HEK293T (cell line): ENCODE measurements around the gene FUZ.

ENCODE experiments used
- CTCF ChIA-PET: fragments of 350-600 bp; formaldehyde crosslinking; extraction: SDS; loops from one replicate; lab custom pipeline; 2021; ENCODE audit warnings: antibody characterized with exemption, inconsistent platforms; lab: Yijun Ruan, JAX
- POLR2A ChIA-PET: fragments of 350-600 bp; formaldehyde crosslinking; extraction: SDS; loops from one replicate; lab custom pipeline; 2020; ENCODE audit warnings: antibody characterized with exemption, inconsistent platforms; lab: Yijun Ruan, JAX
- DNase-seq: peaks from one replicate; pipeline ENCODE4 v3.0.0; 2012; ENCODE audit warnings: mixed read lengths; ENCODE audit errors: extremely low spot score
- ARNT ChIP-seq: fragments of 450-650 bp; IDR thresholded peaks from 2 replicates; pipeline ENCODE4 v1.6.1; 2017; ENCODE audit warnings: mild to moderate bottlenecking
- BHLHE40 ChIP-seq: fragments of 450-650 bp; IDR thresholded peaks from 2 replicates; pipeline ENCODE4 v1.6.1; 2016; ENCODE audit warnings: mild to moderate bottlenecking, moderate library complexity, borderline replicate concordance
- CTBP1 ChIP-seq: fragments of 450-650 bp; IDR thresholded peaks from 2 replicates; pipeline ENCODE4 v1.6.1; 2016; ENCODE audit warnings: borderline replicate concordance
- ELF4 ChIP-seq: fragments of 450-650 bp; IDR thresholded peaks from 2 replicates; pipeline ENCODE4 v1.6.1; 2017; ENCODE audit warnings: antibody characterized with exemption
- FOXA1 ChIP-seq: fragments of 450-650 bp; IDR thresholded peaks from 2 replicates; pipeline ENCODE4 v1.6.1; 2016; ENCODE audit warnings: mild to moderate bottlenecking
- FOXK2 ChIP-seq: fragments of 450-650 bp; IDR thresholded peaks from 2 replicates; pipeline ENCODE4 v1.6.1; 2016; ENCODE audit warnings: mild to moderate bottlenecking
- FOXM1 ChIP-seq: fragments of 450-650 bp; IDR thresholded peaks from 2 replicates; pipeline ENCODE4 v1.6.1; 2017; ENCODE audit warnings: mild to moderate bottlenecking, borderline replicate concordance
- HDGF ChIP-seq: fragments of 450-650 bp; IDR thresholded peaks from 2 replicates; pipeline ENCODE4 v1.6.1; 2017; ENCODE audit warnings: antibody characterized with exemption, borderline replicate concordance
- L3MBTL2 ChIP-seq: fragments of 450-650 bp; conservative IDR thresholded peaks from 2 replicates; pipeline ENCODE4 v1.6.1; 2016; ENCODE audit warnings: mild to moderate bottlenecking
- LEF1 ChIP-seq: fragments of 450-650 bp; IDR thresholded peaks from 2 replicates; pipeline ENCODE4 v1.6.1; 2017; ENCODE audit warnings: mild to moderate bottlenecking, borderline replicate concordance
- NFRKB ChIP-seq: fragments of 450-650 bp; IDR thresholded peaks from 2 replicates; pipeline ENCODE4 v1.6.1; 2016; ENCODE audit warnings: mild to moderate bottlenecking, moderate library complexity
- PKNOX1 ChIP-seq: fragments of 450-650 bp; IDR thresholded peaks from 2 replicates; pipeline ENCODE4 v1.6.1; 2016
- SP1 ChIP-seq: fragments of 450-650 bp; IDR thresholded peaks from 2 replicates; pipeline ENCODE4 v1.6.1; 2017
- SUZ12 ChIP-seq: fragments of 450-650 bp; IDR thresholded peaks from 2 replicates; pipeline ENCODE4 v1.6.1; 2016; ENCODE audit warnings: mild to moderate bottlenecking
- TARDBP ChIP-seq: fragments of 450-650 bp; IDR thresholded peaks from 2 replicates; pipeline ENCODE4 v1.6.1; 2016
- ZNF384 ChIP-seq: fragments of 450-650 bp; IDR thresholded peaks from 2 replicates; pipeline ENCODE4 v1.6.1; 2016

FUZ gene

GRCh38 chr19:49835562-49835961 lies 22.5 kb upstream of the FUZ start:
- TF ChIP-seq L3MBTL2 (no peak), NFRKB (no peak), ARNT (no peak), LEF1 (no peak), SUZ12 (no peak), CTBP1 (no peak), FOXA1 (no peak), SP1 (no peak), HDGF (no peak), FOXK2 (no peak), ZNF384 (no peak), TARDBP (no peak), FOXM1 (no peak), ELF4 (no peak), BHLHE40 (no peak)
- ChIA-PET POLR2A (interaction anchor here (1.6 kb wide), 1 partner anchor 9 kb away, joined by 3 read pairs; no protein-coding TSS in a partner anchor), CTCF (no interaction called here)
- no peak for DNase-seq

GRCh38 chr19:49833599-49833998 lies 20.5 kb upstream of the FUZ start:
- TF ChIP-seq TARDBP, result no peak
- TF ChIP-seq SP1, result no peak
- no peak for TF ChIP-seq CTBP1
- no peak for TF ChIP-seq L3MBTL2
- no peak for TF ChIP-seq BHLHE40
- ChIA-PET CTCF (no interaction called here), POLR2A (interaction anchor here (1.2 to 1.4 kb wide), 2 partner anchors 17 to 43 kb away, joined by 3 to 4 read pairs; partner anchors contain the start of gene PTOV1)
- DNase-seq, result no peak

GRCh38 chr19:49832556-49832955 lies 19.5 kb upstream of the FUZ start:
- TF ChIP-seq L3MBTL2 (no peak), ARNT (no peak), CTBP1 (no peak), PKNOX1 (no peak), NFRKB (no peak), SP1 (no peak), BHLHE40 (no peak), LEF1 (no peak), FOXM1 (no peak), ELF4 (no peak), SUZ12 (no peak), ZNF384 (no peak), FOXA1 (no peak), FOXK2 (no peak), TARDBP (no peak), HDGF (no peak)
- CTCF ChIA-PET, result no interaction called here
- POLR2A ChIA-PET, result interaction anchor here (1.4 kb wide), 1 partner anchor 18 kb away, joined by 4 read pairs; the partner anchor contains the start of gene PTOV1
- no peak for DNase-seq

- ChIA-PET CTCF (no interaction called here), POLR2A (interaction anchor here (1.5 kb wide), 1 partner anchor 19 kb away, joined by 4 read pairs; no protein-coding TSS in a partner anchor)
- DNase-seq, result no peak
- TF ChIP-seq HDGF, result no peak
- no peak for TF ChIP-seq LEF1
- TF ChIP-seq ARNT, result no peak
These were observed 18.5 kb upstream of the FUZ start for GRCh38 chr19:49831592-49831991.

GRCh38 chr19:49830766-49831165 lies 17.7 kb upstream of the FUZ start:
- ChIA-PET CTCF (no interaction called here), POLR2A (interaction anchor here (1.5 kb wide), 1 partner anchor 20 kb away, joined by 4 read pairs; no protein-coding TSS in a partner anchor)
- DNase-seq, result no peak
- TF ChIP-seq L3MBTL2, result no peak
- no peak for TF ChIP-seq HDGF
- no peak for TF ChIP-seq CTBP1
- TF ChIP-seq NFRKB, result no peak
- TF ChIP-seq FOXM1, result no peak
- TF ChIP-seq TARDBP, result no peak
- TF ChIP-seq PKNOX1, result no peak
- no peak for TF ChIP-seq LEF1
- TF ChIP-seq BHLHE40, result no peak
- TF ChIP-seq FOXA1, result no peak
- TF ChIP-seq ELF4, result no peak
- no peak for TF ChIP-seq SP1
- TF ChIP-seq ARNT, result no peak
- TF ChIP-seq ZNF384, result no peak
- TF ChIP-seq FOXK2, result no peak
- TF ChIP-seq SUZ12, result no peak

- CTCF ChIA-PET, result no interaction called here
These were observed 16.6 kb upstream of the FUZ start for GRCh38 chr19:49829721-49830120.

GRCh38 chr19:49829200-49829599 lies 16.1 kb upstream of the FUZ start:
- TF ChIP-seq ARNT (no peak), FOXK2 (no peak), BHLHE40 (no peak), FOXM1 (no peak), L3MBTL2 (no peak), SUZ12 (no peak), FOXA1 (no peak), SP1 (no peak), CTBP1 (no peak), NFRKB (no peak), LEF1 (no peak), ZNF384 (no peak), HDGF (no peak), TARDBP (no peak), ELF4 (no peak), PKNOX1 (no peak)
- POLR2A ChIA-PET, result no interaction called here

More at GRCh38 chr19:49829721-49830120, 16.6 kb upstream of the FUZ start:
- POLR2A ChIA-PET, result no interaction called here
- TF ChIP-seq SP1, result no peak
- no peak for TF ChIP-seq ZNF384
- TF ChIP-seq SUZ12, result no peak
- TF ChIP-seq CTBP1, result no peak
- TF ChIP-seq FOXM1, result no peak
- TF ChIP-seq L3MBTL2, result no peak
- TF ChIP-seq ARNT, result no peak
- TF ChIP-seq ELF4, result no peak
- TF ChIP-seq FOXK2, result no peak
- TF ChIP-seq LEF1, result no peak
- TF ChIP-seq FOXA1, result no peak
- no peak for DNase-seq

More at GRCh38 chr19:49829200-49829599, 16.1 kb upstream of the FUZ start:
- DNase-seq, result no peak
- CTCF ChIA-PET, result no interaction called here
